GDM1 (cell line): ENCODE measurements around the gene GRID1.

ENCODE experiments used
- DNase-seq: peaks from one replicate; lab custom pipeline; 2025; lab: John Stamatoyannopoulos, UW

GRID1 gene

DNA sequence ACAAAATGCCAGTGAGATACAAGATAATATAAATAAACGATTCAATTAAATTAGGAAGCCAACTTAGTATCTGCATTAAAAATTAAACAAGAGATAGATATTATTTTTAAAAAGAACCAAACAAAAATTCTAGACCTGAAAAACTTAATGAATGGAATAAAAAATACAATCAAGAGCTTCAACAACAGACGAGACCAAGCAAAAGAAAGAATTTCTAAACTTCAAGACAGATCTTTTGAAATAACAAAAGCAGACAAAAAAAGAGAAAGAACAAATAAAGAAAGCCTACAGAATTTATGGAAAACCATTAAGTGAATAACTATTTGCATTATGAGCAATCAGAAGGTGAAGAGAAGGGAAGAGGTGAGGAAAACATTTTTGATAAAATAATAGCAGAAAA is 555.2 kb downstream of the GRID1 start:
- DNase-seq: no peak

DNA sequence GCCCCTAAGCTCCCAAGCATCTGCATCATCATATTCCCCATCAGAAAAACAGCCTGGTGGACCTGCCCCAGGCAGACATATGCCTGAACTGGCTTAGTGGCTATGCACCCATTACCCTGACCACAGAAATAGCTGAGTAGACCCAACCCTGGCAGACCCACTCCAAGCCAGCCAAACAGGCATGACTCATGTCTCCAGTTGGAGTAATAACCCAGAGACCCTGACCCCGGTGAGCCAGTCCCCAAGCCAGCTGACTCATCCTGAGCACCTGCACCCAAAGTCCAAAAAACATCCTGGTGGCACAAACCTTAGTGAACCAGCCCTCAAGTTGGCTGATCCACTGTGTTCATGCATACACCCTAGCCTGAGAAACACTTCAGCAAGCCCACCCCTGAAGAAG is 555.9 kb downstream of the GRID1 start:
- no peak for DNase-seq

DNA sequence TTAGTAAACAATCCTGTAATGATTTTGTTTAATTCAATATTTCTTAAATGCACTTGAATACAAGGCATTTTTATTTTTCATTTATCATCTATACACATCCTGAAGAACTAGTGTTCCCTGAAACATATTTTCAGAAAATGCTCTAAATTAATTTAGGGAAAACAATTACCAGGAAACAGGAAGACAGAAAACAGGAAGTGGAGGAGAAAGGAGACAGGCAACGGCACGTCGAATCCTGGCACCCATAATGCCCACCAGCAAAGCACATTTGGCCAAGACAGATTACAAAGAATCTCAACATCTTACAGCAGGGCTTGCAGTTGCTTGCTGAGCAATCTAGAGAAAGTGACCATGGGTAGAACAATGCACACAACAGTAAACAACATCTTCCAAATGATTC is 571.1 kb downstream of the GRID1 start:
- DNase-seq: no peak

DNA sequence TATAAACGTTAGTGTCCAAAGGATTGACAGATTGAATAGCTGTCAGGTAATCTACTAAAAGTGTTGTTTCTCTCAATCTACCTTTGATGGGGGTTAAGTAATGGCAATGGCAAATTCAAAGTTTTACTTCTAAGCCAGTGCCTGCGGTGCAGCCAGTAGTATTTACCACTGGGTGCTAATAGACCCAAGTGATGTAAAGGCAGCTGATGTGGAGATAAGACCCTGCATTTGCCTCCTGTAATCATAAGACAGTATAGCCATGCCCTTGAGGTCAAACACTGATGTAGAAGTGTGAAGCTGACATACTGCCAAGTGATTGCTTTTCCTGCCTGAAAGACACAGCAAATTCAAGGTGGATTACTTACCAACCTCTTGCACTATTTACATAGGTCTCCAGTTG is 572.0 kb downstream of the GRID1 start:
- DNase-seq: no peak

DNA sequence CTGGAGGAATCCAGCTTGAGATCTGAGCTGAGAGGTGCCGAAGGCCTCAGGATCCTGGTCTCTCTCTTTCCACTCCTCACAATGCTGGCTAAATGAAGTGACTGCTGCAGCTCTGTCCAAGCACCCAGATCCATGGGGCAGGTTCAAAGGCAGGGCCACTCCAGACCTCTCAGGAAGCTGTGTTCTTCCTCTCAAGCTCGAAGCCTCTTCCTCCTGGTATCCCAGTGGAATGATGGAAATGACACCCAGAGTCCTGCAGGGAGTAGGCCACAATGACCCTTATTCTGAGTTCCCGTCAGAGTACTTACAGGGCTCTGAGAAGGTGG is 574.1 kb downstream of the GRID1 start:
- DNase-seq: no peak

DNA sequence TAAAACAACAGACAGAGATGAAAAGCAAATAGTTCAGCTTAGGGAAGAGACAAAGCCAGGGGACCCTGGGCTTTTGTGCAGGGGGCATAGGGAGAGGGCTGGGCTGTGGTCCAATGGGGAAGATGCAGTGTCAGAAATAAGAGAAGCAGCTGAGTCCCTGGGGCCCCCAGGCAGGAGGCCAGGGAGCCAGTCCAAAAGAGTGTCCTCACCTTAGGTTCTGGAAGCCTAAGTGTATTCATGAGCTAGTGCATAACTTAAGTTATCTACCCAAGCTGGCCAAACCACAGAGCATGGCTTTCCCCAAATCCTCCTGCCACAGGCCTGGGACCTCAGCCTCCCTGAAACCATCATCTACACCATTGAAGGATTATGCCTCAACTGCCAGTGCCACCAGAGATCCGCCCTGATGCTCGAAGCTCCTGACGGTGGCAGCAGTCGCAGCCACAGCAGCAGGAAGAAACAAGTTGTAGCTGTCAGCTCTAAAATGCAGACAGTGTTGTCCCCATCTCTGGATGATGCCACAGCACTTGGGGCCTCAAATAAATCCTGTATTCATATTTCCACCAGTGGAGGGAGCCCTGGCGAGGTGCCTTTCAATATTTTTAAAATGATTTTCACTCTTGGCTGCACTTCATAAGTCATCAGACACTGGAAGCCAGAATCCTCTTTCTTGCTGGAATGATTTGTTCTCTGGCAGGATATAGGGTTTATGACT is 574.6 kb downstream of the GRID1 start:
- DNase-seq: no peak

DNA sequence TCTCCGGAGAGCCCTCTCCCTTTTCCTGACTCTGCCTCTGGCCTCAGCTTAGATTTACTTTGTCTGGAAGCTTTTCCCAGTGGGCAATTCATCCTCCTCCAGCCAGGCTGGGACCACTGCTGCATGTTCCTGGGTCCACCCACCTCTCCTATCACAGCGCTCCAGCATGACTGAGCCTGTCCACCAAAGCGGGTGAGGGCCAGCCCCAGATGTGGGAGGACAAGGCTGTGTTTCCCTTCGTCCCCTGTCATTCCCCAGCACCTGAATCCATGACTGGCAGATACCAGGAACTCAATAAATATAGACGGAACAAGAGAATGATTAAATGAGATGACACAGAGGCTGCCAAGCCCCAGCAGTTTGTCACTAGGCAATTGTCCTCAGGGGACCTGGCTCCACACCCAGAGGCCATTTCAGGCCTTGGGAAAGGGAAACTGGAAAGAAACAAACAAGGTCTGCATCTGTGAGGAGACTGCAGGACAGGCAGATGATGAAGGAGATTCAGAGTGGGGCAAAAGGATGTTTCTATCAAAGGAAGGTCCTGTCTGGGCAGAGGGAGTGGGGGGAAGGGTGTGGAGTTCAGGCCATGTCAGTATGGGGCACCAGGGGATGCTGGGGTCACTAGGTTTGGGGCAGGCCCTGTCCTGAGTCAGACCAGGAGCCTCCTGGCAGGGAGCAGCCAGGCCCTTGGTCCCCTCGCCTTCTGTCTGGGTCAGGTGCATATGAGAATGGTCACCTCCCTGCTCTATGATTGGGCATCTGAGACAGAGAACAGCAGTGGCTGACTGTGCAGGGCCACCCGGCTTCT is 576.4 kb downstream of the GRID1 start:
- DNase-seq: no peak

DNA sequence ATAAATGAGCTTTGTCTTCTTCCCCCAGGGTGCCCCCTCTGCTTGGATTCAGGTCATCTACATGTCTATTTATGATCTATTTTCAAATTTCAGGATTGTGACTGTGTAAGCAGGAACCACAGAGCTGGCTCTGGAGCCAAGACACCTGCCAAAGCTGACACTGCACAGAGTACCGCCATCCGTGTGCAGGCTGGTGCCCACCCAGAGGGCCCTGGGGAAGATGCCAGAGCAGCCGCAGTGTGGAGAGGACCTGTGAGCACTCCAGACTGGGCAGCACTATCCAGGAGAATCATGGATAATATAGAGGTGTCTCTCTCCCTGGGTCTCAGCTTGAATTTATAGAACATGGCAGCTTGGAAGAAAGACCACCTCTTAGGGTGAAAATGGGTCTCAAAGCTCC is 577.5 kb downstream of the GRID1 start:
- no peak for DNase-seq

DNA sequence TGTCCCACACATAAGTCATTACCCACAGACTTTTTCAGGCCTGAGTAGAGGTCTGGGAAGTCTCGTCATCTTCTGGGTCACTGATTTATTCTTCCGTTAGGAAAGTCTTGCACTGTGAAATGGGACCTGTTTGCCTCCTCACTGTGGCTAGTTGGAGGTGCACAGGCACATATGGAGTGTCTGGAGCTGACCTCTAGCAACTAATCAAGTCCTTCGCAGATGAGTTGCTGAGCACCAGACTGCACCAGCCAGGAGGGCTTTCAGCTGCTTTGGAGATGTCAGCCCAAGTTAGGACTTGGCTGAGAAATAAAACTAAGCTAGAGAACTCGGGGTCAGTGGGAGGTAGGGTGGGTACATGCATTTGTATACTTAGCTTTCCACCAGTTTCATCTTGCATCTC is 578.0 kb downstream of the GRID1 start:
- no peak for DNase-seq

DNA sequence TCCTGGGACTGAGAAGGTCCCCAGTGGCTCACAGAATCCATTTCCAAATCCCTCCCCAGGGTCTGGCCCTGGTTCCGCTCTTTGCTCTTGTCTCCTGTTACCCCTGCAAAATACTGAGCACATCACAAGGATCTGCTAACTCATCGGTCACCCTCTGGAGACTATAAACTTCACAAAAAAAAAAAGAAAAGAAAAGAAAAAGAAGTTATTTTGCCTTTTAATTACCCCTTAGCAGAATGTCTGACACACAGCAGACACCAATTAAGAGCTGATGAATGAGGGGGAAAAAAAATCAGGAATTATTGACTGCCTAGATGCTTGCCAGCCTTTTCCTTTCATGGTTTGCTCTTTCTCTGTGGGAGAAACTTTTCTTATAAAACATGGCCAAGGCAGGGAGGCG is 578.7 kb downstream of the GRID1 start:
- DNase-seq: no peak

DNA sequence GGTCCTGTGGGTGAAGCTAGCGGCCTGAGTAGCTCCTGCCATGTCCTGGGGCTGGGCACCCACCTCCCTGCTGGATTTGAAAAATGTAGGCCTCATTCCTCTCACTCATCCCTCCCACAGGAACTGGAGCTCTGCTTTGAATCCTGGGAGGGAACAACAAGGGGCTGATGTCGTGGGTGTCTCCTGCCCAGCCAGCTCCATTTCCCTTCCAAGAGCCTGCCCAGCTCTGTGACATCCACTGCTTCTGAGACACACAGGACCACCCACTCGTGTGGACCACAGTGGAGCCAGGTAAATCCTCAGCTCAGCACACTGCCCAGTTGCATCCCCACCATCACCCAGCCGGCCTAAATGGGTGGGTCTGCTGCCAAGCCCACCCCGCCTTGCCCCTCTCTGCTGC is 579.2 kb downstream of the GRID1 start:
- no peak for DNase-seq

DNA sequence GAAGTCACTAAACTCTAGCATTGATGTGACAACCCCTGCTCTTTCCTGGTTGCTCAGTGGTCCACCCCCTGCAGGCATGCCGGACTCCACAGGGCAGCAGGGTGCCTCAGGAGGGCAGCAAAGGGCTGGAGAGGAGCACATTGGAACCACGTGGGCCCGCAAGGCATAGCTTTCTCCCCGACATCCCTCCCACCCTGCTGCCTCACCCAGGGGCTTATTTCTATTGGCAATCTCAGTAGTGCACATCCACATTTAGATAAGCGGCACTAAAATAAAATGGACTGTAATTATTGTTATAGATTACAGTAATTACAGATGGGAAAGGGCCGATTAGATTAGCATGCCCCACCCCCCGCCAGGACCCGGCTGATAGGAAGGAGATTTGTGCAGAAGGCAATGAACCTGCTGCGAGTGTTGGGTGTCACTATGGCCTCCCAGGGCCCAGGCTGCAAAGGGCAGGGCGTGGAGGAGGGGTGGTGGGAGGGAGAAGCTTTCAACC is 580.1 kb downstream of the GRID1 start:
- no peak for DNase-seq

DNA sequence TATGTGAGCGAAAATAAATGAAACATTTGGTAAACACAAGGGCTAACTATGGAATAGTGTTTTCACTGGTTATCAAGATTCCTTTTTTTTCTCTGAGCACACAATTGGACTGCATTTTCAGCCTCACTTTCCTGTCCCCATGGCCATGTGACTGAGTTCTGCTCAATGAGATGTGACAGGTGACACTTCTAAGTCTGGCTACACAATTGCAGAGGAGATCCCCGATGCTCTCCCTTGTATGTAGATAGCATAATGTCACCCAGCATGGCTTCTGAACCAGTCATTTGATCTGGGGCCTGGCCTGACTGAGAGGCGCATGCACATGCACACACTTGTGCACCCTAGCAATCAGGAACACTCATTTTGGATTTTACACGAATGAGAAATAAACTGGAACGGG is 581.8 kb downstream of the GRID1 start:
- no peak for DNase-seq

DNA sequence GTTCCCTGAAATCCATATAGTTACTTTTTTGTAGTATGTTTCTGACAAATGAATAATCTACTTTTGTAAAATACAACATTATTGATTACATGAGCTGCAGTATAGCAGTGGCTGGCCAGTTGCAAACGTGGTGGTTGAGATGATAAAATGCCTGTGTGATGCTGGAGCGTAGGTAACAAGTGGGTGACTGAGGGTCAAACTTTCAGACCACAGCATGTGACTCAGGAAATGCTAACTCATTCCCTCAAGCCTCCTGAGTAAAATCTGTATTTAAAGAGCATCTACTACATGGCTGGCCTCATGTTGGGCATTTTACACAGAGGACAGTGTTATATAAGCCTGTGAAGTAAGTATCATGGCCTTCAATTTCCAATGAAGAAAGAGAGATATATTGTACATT is 585.2 kb downstream of the GRID1 start:
- DNase-seq: no peak

DNA sequence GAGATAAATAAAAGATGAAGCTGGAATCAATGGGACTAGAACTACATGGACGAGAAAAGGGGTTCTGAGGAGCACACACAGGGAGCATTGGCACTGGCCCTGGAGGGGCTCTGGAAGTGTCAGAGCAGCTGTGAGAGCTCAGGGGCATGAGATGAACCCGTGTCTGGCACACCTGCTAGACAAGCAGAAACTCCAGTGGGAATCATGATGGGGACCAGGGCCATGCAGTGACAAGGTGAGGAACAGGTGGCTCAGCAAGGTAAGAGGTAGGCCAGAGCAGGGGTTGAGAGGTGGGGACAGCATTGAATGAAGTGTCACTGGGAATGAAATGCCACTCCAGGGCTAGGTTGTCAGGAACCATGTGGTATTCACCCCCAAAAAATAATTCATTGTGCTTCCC is 588.5 kb downstream of the GRID1 start:
- no peak for DNase-seq

DNA sequence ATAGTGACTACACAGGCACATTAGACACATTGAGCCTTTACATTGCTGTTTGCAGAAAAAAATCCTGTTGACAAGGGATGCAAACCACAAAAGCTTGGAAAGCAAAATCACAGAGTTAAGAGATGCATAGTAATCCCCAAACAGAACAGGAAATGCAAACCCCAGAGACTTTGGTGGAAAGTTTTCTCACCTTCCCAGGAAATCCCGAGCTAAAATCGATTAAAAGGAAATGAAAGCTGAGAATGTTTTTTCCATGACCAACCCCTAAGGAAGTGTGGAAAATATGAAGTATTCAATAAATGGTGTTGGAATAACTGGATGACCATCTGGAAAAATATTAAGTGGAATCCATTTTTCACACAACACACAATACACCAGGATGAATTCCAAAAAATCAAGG is 598.7 kb downstream of the GRID1 start:
- no peak for DNase-seq

DNA sequence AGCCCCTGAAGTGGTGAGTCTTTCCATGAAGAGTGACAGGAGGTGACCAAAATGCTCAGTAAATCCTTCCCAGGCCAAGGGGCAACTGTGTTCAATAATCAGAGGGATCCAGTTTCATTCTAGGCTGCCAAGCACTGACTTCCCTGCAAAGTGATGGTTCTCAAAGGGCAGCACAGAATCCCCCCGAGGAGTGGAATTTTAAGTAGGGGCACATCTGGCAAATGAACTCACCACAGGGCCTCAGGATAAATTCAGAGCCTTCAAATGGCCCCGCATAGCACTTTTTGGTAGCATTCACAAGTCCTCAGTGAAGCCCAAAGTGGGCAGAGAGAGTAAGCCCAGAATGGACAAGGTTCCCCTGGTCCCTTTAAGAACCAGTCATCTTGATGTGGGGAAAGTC is 602.5 kb downstream of the GRID1 start:
- DNase-seq: no peak

DNA sequence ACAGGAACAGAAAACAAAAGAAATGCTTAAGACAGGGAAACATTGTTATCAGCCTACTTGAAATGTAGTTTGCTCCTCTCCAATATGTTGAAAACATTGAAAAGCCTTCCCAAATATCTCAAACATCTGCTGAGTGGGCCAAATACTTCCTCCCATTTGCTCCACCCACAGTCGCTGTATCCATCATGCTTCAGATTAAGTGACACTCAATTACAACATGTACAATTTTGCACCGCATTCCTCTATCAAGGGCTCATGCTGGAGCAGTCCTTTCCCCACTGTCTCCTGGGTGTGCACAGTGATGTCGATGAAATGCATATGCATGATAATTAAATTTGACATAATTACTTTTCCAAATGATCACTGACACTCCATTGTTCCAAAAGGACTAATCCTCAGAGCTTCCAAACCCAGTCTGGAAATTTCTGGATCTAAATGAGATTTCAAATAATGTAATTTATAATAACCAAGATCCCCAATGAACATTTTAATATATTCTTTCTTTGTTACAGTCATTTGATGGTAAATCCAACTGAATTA is 604.6 kb downstream of the GRID1 start:
- no peak for DNase-seq

DNA sequence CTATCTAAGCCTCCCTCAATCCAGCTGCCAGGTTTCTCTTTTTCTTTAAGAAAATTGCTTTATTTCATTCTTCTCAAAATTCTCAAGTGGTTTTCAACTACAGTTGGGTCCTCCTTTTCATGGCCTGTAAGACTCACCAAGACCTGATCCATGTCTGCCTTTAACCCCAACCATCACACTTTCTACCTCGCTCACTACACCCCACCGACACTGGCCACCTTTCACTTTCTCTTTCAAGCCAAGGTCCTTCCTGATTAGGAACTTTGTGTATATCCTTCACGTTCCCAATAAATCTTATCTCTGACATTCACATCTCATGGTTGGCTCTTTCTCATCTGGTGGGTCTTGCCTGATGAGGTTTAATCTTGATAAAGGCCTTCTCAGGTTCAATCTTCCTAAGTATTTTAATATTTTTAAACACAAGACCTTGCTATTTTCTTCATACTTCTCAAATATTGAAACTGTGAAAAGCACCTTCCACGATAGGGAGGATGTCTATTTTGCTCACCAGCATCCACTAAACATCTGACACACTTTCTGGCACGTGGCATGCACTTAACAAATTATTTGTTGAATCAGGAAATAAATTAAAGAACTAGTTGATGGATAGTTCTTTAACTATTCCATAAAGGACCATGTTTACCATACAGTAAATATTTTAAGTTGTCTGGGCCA is 624.8 kb downstream of the GRID1 start:
- DNase-seq: no peak

DNA sequence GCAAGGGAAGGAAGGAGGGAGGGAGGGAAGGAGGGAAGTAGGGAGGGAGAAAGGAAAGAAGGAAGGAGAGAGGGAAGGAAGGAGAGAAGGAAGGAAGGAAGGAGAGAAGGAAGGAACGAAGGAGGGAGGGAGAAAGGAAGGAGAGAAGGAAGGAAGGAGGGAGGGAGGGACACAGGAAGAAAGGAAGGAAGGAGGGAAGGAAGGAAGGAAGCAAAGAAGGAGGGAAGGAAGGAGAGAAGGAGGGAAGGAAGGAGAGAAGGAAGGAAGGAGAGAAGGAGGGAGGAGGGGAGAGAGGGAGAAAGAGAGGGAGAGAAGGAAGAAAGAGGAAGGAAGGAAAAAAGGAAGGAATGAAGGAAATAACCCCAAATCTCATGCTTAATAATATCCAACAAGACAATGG is 630.6 kb downstream of the GRID1 start:
- DNase-seq: no peak

DNA sequence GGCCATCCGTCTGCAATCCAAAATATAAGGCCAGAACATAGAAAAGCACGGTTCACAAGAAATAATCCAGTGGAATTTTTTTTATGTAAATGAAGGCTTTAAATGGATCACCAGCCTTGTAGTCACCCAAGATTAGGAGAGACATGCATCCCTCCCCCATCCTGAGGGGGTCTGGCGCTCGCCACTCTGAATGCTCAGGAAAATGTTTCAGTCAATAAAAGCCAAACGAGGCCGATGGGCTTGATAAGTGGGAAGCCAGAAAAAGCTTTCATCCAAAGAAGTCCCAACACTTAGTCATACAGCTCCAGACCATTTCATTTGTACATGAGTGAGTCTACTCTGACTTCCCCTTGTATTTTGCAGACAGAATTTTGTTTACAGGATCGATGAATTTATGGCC is 631.8 kb downstream of the GRID1 start:
- no peak for DNase-seq

DNA sequence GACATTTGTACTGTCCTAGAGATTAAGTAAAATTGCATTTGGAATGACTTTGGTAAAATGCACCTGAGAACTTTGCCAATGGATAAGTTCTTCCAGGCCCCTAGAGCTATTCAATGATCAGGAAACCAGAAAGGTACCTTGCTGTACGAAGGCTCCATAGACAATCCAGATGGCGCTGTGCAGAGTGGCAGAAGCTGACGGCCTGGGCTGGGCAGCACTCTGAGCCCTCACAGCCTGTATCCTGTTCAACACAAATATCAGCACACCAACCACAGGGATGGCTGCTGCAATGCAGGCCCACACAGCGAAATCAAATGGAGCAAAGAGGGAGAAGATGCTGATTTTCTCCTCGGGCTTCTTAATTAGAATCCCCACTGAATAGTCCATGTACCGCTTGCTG is 642.4 kb downstream of the GRID1 start:
- no peak for DNase-seq
